HG03342 (cell line): ENCODE results near the gene SEMA5B.

Source experiments
- ATAC-seq: cut with Tn5 transposase; IDR thresholded peaks from one replicate; pipeline ENCODE4 v1.9.1; 2021; ENCODE audit warnings: mild to moderate bottlenecking, moderate library complexity; ENCODE audit not compliant: unreplicated experiment

The SEMA5B gene

DNA sequence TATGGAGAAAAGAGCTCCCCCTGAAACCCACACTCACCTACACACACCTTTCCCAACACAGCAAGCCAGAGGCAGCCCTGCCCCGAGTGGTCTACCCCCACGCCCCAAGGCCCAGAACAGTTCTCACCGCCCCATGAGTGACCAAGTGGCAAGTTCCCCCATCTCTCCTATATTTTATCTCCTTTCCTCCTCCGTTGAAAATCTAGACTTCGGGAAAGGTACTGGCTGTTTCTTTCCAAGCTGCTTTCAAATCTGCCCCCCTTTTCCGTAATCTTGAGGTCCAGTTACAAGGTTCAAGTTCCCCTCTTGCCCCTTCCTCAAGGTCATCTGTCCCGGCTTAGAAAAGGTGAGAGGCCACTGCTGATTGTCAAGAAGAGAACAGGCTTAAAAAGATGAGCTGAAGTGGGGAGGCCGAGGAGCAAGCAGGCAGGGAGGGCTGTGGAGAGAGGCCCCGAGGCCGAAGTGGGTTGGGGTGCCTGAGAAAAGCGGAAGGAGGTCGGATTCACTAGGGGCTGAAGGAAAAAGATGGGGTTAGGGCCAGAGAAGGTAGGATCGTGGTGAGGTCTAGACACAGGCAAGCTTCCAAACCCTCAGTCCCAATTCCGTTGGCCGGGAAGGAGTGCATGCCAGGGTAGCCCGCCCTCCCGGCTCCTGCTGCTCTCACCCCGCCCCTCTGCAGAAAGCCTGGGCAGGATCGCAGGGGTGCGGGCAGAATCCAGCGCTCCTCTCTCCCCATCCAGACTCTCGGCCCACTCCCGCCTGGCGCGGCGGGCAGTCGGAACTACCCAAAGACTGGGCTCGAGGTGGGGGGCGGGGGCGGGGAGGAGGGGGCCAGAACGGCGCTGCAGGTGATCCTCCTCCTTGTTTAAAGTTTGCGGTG lies 1.7 kb downstream of the SEMA5B start:
- no peak for ATAC-seq

DNA sequence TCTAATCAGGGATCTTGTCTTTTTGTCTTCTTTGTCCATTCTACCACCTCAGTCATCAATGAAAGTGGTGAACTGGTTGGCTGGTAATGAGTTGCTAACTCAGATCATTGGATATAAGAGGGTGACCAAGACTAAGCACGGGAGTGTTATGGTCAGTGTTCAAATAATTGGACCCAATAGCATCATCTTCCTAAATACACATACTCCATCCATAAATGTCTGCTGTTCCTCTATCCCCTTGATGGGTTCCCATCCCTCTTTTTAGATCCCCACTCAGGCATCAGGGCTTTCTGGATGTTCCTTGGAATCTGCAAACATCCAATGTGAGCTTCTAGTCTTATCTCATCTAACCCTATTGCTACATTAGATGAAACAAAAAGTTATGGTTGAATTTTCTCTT lies 3.5 kb downstream of the SEMA5B start:
- no peak for ATAC-seq

DNA sequence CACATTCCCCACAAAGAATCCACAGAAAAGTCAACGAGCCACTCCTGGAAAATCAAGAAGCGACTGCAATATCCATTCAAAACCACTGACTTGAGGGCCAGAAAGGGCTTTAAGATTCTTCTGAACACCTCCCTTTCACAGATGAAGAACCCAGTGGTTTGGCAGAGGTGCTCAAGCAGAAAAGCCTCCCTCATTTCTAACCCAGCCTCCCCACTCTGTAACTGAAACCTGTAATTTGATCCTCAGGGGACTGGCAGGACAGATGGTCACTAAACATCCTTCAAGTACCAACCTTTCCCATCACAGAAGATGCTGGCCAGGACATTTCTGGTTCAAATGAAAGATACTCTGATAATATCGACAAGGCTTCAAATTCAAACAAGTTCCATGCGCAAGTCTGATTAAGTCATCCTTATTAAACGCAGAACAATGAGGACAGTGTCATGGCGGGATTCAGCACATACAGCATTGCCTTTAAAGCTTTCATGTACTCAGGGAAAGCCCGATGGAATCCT lies 5.5 kb downstream of the SEMA5B start:
- no peak for ATAC-seq

DNA sequence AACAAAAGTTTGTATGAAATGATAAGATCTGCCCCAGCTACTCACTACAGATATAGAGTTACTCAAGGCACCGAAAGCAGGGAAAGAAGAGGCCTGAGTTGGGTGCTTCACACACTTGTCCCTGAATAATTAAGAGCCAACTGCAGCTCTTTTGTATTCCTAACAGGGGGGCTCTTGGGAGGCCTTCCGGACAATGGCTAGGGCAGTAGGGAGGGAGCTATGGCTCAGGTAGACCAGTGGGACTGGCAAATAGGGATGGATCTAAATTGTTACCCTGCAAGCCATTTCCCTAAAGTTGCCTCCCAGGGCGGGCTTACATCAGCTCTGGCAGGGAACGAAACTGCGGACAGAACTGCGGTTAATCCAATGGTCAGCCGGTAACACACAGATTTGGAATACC lies 6.2 kb downstream of the SEMA5B start:
- no peak for ATAC-seq

DNA sequence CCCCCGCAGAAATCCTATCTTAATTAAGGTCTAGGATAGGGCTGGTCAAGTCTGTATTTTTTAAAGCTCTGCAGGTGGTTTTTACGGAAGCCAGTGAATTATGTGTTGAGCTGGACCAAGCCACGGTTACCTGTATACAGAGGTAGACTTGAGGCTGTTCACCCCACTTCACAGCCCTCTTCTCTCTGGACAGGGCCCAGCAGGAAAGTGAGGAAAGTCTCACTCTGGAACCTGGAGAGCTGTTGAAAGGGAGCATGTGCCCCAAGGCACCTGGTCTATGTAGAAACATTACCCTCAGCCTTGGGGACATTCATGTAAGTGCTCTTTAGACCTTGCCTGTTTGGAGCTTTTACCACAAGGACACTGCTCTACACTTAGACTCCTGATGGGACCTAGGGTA lies 6.9 kb downstream of the SEMA5B start:
- ATAC-seq, result no peak

DNA sequence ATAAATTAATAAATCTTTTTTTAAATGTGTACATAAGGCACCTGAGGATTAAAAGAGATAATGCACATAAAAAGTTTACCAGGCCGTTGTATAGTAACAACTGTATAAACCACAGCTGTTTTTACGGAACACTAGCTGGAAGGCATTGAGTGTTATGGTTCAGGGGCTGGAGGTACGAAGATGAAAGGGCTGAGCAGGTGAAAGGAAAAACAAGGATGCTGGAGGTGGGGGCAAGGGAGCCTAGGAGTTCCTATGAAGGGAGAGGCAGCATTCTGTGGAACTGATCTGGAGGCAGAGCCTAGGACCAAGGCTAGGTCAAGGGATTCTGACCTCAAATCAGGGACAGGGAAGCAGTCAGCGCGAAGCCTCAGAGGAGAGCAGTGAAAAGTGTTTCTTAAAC lies 8.0 kb downstream of the SEMA5B start:
- no peak for ATAC-seq

DNA sequence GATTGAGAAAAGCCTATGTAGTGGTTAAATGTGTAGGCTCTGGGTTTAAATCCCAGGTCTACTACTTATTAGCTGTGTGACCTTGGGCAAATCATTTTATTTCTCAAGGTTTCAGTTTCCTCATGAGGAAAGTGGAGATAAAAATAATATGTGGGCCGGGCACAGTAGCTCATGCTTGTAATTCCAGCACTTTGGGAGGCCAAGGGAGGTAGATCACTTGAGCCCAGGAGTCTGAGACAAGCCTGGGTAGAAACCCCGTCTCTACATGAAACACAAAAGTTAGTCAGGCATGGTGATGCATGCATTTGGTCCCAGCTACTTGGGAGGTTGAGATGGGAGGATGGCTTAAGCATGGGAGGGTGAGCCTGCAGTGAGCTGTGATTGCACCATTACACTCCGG lies 8.4 kb downstream of the SEMA5B start:
- ATAC-seq, result no peak

DNA sequence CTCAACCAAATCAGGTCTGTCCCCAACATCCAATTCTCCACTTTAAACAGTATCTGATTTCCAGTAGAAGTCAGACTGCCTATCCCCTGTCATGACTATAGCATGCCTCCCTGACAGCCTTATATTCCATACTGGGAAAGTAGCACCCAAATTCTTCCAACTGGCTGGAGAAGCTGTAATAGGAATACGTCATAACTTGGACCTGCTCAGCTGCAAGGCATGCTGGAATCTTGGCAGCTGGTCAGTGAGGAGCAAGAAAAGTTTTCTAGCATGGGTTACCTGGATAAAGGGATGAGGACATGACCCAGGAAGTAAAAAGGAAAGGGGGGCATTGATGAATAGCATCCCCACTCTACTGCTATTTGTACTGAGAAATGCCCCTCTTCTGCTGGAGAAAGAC lies 8.9 kb downstream of the SEMA5B start:
- no peak for ATAC-seq

DNA sequence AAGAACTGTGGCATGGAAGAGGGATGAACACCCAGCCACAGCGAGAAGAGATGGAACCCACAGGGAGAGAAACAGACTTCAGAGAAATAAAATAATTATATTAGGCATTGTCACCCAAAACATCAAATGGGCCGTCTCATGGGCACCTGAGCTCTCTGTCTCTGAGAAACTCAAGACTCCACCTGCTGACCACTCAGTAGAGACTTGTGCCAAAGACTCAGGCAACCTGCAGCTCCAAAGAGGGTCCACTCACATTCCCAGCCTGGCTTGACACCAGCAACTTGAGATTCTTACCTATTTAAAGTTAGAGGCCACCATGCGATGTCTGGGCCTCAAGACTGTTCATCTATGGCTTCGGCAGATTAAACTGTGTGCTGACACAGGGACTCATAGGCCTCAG lies 12.0 kb downstream of the SEMA5B start:
- ATAC-seq, result no peak

DNA sequence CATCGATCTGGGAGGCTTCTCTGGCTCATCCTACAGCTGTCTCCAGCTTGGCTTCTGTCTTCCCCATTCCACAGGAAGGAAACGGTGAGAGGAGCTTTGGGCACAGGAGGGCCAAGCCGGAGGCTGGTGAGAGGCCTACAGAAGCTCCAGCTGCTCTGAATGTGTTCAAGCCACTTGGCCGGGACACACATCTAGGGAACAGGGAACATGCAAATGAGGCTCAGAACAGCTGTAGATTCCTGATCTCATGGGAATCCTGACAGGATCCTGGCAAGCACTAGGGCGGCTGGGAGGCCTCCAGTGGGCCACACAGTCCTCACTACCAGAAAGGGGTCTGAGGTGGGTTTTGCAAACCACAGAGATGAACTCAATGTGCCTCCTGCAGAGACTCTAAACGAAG lies 13.7 kb downstream of the SEMA5B start:
- ATAC-seq, result no peak

DNA sequence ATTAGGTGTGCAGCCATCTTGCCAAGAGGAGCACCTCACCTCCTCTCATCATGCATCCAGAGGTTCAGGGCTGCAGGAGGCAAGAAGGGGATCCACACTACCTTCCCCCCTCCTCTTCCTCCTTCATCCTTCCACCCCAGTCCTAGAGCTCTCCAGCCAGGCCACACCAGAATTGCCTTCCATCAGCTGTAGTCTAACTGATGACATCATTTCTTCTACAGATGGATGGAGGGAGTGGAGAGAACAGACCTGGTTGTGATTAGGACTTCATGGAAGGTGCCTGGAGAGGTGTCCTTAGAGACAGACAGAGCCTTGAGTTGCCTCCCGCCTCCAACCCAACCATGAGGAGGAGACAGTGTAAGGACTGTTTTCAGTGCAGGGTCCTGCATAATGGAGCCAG lies 14.9 kb downstream of the SEMA5B start:
- no peak for ATAC-seq

DNA sequence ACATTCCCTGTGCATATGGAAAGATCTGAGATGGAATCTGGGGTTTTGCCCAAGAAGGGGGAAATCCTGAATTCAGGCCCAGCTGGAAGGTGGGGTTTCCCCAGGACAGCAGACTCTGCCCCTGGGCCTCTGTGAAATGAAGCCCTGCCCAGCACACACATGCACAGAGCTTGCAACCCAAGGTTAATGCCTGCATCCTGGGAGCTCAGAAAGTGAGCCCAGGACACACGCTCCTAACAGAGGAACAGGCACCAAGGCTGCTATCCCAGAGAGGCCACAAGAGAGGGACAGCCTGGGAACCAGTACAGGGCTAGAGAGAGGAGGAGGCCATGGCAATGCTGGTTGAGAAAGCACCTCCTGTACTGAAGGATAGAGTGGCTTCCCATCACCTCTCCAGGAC lies 16.1 kb downstream of the SEMA5B start:
- ATAC-seq, result no peak

DNA sequence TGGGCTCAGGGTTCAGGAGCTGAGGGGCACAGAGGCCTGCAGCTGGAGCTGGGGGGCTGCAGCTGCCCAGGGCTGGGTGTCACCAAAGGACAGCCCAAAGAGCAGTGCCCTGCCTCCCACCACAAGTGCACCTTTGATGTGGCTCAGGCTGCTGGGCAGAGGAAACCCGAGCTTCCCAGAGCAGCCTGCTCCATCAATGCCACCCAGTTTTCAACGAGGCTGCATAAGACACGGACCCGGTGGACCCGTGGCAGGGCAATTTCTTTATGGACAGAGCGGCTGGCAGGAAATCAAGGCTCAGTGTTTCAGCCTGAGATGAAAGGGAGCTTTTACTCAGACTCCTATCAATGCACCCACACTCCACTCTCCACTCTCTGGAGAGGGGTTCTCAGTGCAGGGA lies 18.7 kb downstream of the SEMA5B start:
- no peak for ATAC-seq

DNA sequence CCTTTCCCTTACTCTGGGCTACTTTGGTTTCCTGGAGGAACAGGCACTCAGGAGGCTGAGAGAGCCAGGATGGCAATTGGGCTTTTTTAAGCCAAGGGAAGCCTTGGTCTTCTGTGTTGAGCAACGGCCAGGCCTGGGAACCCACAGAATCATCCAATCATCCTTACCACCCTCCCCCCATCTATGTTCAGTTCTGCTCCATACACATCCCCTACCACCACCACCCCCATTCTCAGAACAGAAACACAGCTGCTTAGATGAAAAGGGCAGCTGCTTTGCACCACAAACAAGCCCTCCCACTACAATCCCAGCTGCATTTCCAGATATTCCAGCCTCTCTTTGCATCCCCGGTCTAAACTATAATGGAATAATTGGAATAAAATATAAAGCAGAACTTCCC lies 21.0 kb downstream of the SEMA5B start:
- no peak for ATAC-seq

DNA sequence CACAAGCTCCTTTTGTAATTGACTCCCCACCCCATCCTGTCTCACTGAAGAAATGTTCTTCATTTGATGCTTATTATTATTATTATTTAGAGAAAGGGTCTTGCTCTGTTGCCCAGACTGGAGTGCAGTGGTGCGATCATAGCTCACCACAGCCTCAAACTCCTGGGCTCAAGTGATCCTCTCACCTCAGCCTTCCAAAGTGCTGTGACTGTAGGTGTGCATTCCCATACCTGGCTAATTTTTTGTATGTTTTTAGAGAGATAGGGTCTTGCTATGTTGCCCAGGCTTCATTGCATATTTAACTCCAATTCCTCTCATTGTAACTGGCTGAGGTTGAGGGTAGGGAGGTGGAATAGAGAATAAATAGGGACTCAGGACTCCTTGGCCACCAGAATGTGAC lies 22.3 kb downstream of the SEMA5B start:
- no peak for ATAC-seq

DNA sequence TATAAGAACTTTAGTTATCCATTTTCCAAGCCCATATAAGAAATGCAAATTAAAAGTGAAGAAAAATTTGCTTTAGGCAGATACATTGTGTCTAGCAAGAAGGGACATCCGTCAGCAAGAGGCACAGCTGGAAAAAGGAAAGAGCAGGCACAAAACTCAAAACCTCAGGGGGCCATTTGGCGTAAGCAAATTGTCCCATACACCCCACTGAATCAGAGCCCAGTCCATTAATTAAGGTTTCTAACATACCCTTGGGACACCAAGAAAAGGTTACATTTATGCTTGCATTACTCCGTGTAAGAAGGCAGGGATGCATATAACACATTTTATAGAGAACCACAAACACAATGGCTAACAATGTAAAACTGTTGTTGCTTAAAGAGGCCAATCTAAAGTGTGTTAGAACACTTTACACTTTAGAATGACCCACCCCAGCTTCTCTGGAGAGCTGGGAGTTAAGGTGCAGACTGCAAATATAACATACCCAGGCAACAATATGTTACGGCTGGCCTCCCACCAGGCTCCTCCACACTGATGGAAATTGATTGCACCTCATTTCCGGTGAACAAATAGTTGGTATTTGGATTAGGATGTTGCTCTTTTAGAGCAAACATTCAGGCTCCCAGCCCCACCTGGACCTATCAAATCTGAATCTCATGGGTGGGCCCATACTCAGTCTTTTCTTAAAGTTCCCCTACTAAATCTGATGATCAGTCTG lies 23.2 kb downstream of the SEMA5B start:
- no peak for ATAC-seq

DNA sequence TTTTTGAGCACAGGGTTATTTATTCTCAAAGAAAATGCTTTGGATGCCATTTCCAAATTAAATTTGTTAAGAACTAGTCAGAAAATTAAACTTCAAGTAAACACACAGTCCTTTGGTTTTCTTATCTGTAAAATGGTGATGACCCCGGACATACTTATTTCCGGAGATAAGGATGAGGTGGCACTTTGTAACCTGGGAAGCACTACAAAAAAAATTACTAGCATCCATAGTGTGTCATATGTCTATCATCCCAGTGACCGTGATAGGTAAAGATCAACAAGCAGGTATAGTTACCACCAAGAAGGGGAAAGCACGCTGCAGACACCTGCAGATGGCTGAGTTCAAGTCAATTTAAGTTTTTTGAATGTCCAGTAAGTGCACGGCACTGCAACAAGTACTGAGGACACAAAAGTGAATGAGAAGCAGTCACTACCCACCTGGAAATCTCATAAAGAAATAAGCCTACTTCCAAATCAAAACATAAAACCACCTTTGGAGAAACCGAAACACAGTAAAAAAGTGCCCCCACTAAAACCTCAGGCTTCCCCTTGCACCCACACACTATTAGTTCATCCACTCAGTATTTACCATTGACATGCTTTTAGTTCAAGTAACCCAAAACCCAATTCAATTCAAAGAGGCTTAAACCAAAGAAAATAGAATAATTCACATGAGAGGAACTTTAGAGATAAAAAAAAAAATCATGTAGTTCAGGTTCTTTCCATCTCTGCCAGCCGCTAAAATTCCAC lies 24.6 kb downstream of the SEMA5B start:
- no peak for ATAC-seq

DNA sequence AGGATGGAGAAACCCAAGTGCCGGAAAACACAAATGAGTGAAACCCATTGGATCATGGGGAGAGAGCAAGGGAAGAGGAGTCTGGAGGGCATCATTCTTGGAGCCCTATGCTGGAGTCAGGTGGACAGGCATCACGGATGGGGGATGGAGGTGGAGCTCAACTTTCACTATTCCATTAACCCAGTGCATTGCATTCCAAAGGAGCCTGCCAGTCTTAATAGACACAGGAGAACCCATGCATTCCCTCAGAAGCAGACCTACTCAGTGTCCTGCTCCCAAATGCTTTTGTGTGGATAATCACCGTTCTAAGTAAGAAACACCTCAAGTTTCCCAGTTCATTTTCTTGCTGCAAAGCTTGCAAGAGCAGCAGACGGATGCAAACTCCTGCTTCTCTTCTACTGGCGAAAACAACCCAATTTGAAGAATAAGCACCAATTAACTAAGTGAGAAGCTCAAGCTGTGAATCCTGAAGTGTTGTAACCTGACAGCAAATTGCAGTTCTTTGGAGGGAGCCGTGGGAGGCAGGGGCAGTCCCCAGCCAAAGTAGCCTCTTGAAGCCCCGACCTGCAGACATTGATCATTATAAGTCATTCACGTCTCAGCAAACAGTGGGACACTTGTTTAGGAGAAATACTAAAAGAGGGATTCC lies 25.3 kb downstream of the SEMA5B start:
- ATAC-seq, result no peak

DNA sequence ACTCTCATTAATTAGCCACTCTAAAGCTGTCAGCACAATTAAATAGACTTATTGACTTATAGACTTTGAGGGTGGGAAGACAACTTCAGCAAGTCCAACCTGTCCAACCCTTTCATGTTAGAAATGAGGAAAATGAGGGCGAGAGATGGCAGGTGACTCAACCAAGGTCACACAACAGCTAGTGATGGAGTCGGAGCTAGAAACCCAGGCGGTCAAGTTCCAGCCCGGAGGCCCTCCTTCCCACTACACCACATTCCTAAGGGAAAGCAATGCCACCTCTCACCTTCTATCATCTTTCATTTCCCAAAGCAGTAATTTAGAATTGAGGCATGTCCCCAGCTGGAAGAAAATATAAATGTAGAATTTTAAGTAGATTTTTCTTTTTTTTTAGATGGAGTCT lies 28.7 kb downstream of the SEMA5B start:
- ATAC-seq, result no peak

DNA sequence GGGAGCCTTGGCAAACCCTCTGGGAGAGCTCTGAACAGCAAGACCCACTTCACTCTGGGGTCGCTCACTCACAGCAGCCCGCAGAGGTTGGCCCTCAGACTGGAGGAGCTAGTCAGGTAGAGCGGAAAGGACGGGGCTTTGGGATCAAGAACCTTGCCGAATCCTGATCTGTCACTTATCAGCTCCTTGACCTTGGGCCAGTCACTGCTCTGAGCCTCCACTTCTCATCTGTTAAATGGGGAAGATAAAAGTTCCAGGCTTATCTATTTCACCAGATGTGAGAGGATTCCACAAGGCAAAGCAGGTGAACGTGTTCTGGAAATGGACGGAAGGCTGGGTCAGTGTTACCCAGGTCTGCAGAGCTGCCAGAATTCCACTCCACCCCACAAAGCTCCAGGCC lies 29.4 kb downstream of the SEMA5B start:
- ATAC-seq, result no peak

DNA sequence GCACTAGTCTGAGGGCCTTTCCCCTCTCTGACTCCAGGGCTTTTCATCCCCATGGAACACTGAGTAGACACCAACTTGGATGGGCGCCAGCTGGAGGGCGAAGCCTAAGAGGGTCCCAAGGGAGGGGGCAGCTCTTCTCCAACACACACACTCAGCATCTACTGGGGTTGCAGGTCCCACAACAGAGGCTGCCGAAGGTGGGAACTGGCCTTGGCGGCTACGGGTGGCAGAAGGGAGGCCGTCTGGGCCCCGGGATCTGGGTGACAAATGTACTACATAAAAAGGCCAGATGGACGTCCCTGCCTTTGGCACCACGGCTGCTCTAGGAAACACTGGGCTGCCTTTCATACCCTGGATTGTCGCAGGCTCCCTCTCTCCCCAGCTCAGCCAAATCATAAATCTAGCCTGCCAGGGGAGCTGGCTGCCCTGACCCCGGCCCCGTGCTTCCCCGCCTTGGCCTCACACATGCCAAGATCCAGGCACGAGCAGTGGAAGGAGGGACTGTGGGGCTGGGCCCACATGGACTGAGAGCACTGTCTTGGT lies 31.5 kb downstream of the SEMA5B start:
- no peak for ATAC-seq
